H9 (cell line): ENCODE data around the gene ACTL7A. TPM values are rescaled to one million over a fixed set of nuclear protein-coding genes. Genes with fewer than 3 reads are reported as not detected.

Source experiments
- DNase-seq: peaks from one replicate; pipeline ENCODE4 v3.0.0-alpha.2; 2017
- H2AFZ ChIP-seq: one replicate; pipeline ENCODE4 v1.6.1; 2013; ENCODE audit warnings: mild to moderate bottlenecking, low read length, control low read depth, moderate library complexity
- H2AK5ac ChIP-seq: 2 replicates; pipeline ENCODE4 v1.6.1; 2013; ENCODE audit warnings: low read length, control low read depth, mixed read lengths; ENCODE audit not compliant: insufficient read length
- H2BK120ac ChIP-seq: one replicate; pipeline ENCODE4 v1.6.1; 2013; ENCODE audit warnings: low read depth, mild to moderate bottlenecking, low read length, control low read depth, inconsistent platforms; ENCODE audit not compliant: poor library complexity, severe bottlenecking
- H2BK12ac ChIP-seq: 2 replicates; pipeline ENCODE4 v1.6.1; 2013; ENCODE audit warnings: low read length, control low read depth, mixed read lengths, low read depth; ENCODE audit not compliant: insufficient read length
- H2BK15ac ChIP-seq: 2 replicates; pipeline ENCODE4 v1.6.1; 2013; ENCODE audit warnings: low read depth, low read length, control low read depth
- H2BK20ac ChIP-seq: one replicate; pipeline ENCODE4 v1.6.1; 2013; ENCODE audit warnings: low read depth, mild to moderate bottlenecking, low read length, control low read depth, inconsistent platforms; ENCODE audit not compliant: poor library complexity, severe bottlenecking
- H2BK5ac ChIP-seq: 2 replicates; pipeline ENCODE4 v1.6.1; 2013; ENCODE audit warnings: low read length, control low read depth, mixed read lengths; ENCODE audit not compliant: insufficient read length
- H3K14ac ChIP-seq: 2 replicates; pipeline ENCODE4 v1.6.1; 2013; ENCODE audit warnings: low read length, control low read depth; ENCODE audit not compliant: insufficient read depth
- H3K18ac ChIP-seq: 2 replicates; pipeline ENCODE4 v1.6.1; 2013; ENCODE audit warnings: low read depth, mild to moderate bottlenecking, mixed read lengths, low read length, control low read depth; ENCODE audit not compliant: insufficient read length
- H3K23ac ChIP-seq: 2 replicates; pipeline ENCODE4 v1.6.1; 2013; ENCODE audit warnings: low read length, control low read depth, mixed read lengths, low read depth; ENCODE audit not compliant: insufficient read length
- H3K23me2 ChIP-seq: 2 replicates; pipeline ENCODE4 v1.6.1; 2013; ENCODE audit warnings: low read depth, mild to moderate bottlenecking, mixed read lengths, low read length, control low read depth; ENCODE audit not compliant: insufficient read length, poor library complexity, severe bottlenecking
- H3K27ac ChIP-seq: 2 replicates; pipeline ENCODE4 v1.5.1; 2013; ENCODE audit warnings: low read length, control low read depth, mixed read lengths, low read depth; ENCODE audit not compliant: insufficient read length
- H3K27me3 ChIP-seq: 2 replicates; pipeline ENCODE4 v1.6.1; 2013; ENCODE audit warnings: low read length, control low read depth, inconsistent platforms; ENCODE audit not compliant: insufficient read depth
- H3K4ac ChIP-seq: 2 replicates; pipeline ENCODE4 v1.6.1; 2013; ENCODE audit warnings: low read depth, mild to moderate bottlenecking, control low read depth, inconsistent platforms, low read length, moderate library complexity
- H3K4me1 ChIP-seq: 2 replicates; pipeline ENCODE4 v1.6.1; 2013; ENCODE audit warnings: low read length, control low read depth, inconsistent platforms; ENCODE audit not compliant: insufficient read depth
- H3K4me2 ChIP-seq: 2 replicates; pipeline ENCODE4 v1.6.1; 2013; ENCODE audit warnings: low read length, control low read depth, mixed read lengths; ENCODE audit not compliant: insufficient read length, insufficient read depth
- H3K56ac ChIP-seq: 2 replicates; pipeline ENCODE4 v1.6.1; 2013; ENCODE audit warnings: low read depth, mild to moderate bottlenecking, mixed read lengths, low read length, control low read depth; ENCODE audit not compliant: insufficient read length
- H3K79me1 ChIP-seq: 2 replicates; pipeline ENCODE4 v1.6.1; 2013; ENCODE audit warnings: low read depth, mild to moderate bottlenecking, moderate library complexity, low read length, control low read depth, inconsistent platforms; ENCODE audit not compliant: insufficient read depth, poor library complexity, severe bottlenecking
- H3K79me2 ChIP-seq: 2 replicates; pipeline ENCODE4 v1.6.1; 2013; ENCODE audit warnings: low read length, control low read depth, inconsistent platforms; ENCODE audit not compliant: insufficient read depth
- H3K9ac ChIP-seq: 2 replicates; pipeline ENCODE4 v1.6.1; 2013; ENCODE audit warnings: low read length, control low read depth, mixed read lengths; ENCODE audit not compliant: insufficient read length; ENCODE audit errors: extremely low read depth
- H3K9me3 ChIP-seq: one replicate; pipeline ENCODE4 v1.6.1; 2013; ENCODE audit warnings: low read depth, low read length, inconsistent platforms; ENCODE audit not compliant: control insufficient read depth
- H3T11ph ChIP-seq: one replicate; pipeline ENCODE4 v1.6.1; 2013; ENCODE audit warnings: mild to moderate bottlenecking, low read length, control low read depth, inconsistent platforms
- H4K20me1 ChIP-seq: one replicate; pipeline ENCODE4 v1.6.1; 2013; ENCODE audit not compliant: control insufficient read depth, insufficient read length, insufficient read depth
- H4K5ac ChIP-seq: 2 replicates; pipeline ENCODE4 v1.6.1; 2013; ENCODE audit warnings: low read depth, mild to moderate bottlenecking, mixed read lengths, low read length, control low read depth; ENCODE audit not compliant: insufficient read length
- H4K8ac ChIP-seq: replicated peaks from 2 replicates; pipeline ENCODE4 v1.6.1; 2013; ENCODE audit warnings: low read length, control low read depth, mixed read lengths, low read depth; ENCODE audit not compliant: insufficient read length
- H4K91ac ChIP-seq: 2 replicates; pipeline ENCODE4 v1.6.1; 2013; ENCODE audit warnings: low read depth, mild to moderate bottlenecking, moderate library complexity, mixed read lengths, low read length, control low read depth; ENCODE audit not compliant: insufficient read length
- H3K27ac Mint-ChIP-seq, 3 experiments: 2 replicates in 2 of 3; 3 replicates in 1 of 3; pipeline ENCODE4 v1.8.0; 2020 to 2021; ENCODE audit warnings: mixed read lengths in 3 of 3, mild to moderate bottlenecking in 1 of 3, moderate library complexity in 1 of 3
- H3K27me3 Mint-ChIP-seq: 2 replicates; pipeline ENCODE4 v1.8.0; 2021; ENCODE audit warnings: low read depth, mild to moderate bottlenecking, moderate library complexity, mixed read lengths
- H3K36me3 Mint-ChIP-seq, 3 experiments: 2 replicates in 2 of 3; 3 replicates in 1 of 3; pipeline ENCODE4 v1.8.0; 2020 to 2021; ENCODE audit warnings: low read depth in 3 of 3, mixed read lengths in 3 of 3; ENCODE audit not compliant: insufficient read depth in 1 of 3
- H3K4me1 Mint-ChIP-seq, 2 experiments: 2 replicates each; pipeline ENCODE4 v1.8.0; 2020; ENCODE audit warnings: mixed read lengths in 2 of 2
- H3K4me3 Mint-ChIP-seq, 2 experiments: 2 replicates in 1 of 2; 3 replicates in 1 of 2; pipeline ENCODE4 v1.8.0; 2020 to 2021; ENCODE audit warnings: mild to moderate bottlenecking in 2 of 2, mixed read lengths in 2 of 2, moderate library complexity in 1 of 2
- H3K9me3 Mint-ChIP-seq, 2 experiments: 2 replicates in 1 of 2; 3 replicates in 1 of 2; pipeline ENCODE4 v1.8.0; 2020; ENCODE audit warnings: mild to moderate bottlenecking in 2 of 2, mixed read lengths in 2 of 2, moderate library complexity in 1 of 2
- CTCF ChIP-seq: fragments of 200-600 bp; sonication (generic); conservative IDR thresholded peaks from 3 replicates; pipeline ENCODE4 v1.8.0; 2021; ENCODE audit warnings: antibody characterized with exemption, mild to moderate bottlenecking
- WGBS: extraction: QIAGEN DNeasy Blood & Tissue Kit; methylation state at CpG from one replicate; pipeline ENCODE4 v1.1.7; 2013; ENCODE audit warnings: missing lambda C conversion rate, low lambda C conversion rate, mixed read lengths; ENCODE audit not compliant: insufficient read length; ENCODE audit errors: extremely low coverage; 5-methylcytosine and 5-hydroxymethylcytosine counted together
- total RNA-seq: library from RNA; stranded (reverse); gene quantifications from 2 replicates; pipeline ENCODE4 v1.2.1, GENCODE V29; 2021

ACTL7A gene
- total RNA-seq, 1 experiment from 2014 or later = not detected

GRCh38 chr9:108904161-108904560, 42.1 kb downstream of the ACTL7A start:
- no peak overlapping the region for H3K18ac ChIP-seq
- TF ChIP-seq CTCF = no peak
- H2AK5ac ChIP-seq = no peak overlapping the region
- no peak overlapping the region for H2BK120ac ChIP-seq
- Mint-ChIP-seq H3K9me3 (no peaks in the 10 kb centered on the region), H3K27ac (no peak overlapping the region), H3K27me3 (no peaks in the 10 kb centered on the region), H3K4me3 (no peak overlapping the region), H3K36me3 (peaks cover 13 to 75% (median 66%) of the 10 kb centered on the region in 3 experiments; a peak in 6 of 7 replicates), H3K4me1 (no peaks in the 10 kb centered on the region)
- no peak overlapping the region for H2BK5ac ChIP-seq
- no peak overlapping the region for H3K27ac ChIP-seq
- no peak overlapping the region for H4K91ac ChIP-seq
- H2BK12ac ChIP-seq = no peak overlapping the region
- no peaks in the 10 kb centered on the region for H3K79me2 ChIP-seq
- H3K79me1 ChIP-seq = no peaks in the 10 kb centered on the region
- H3K4ac ChIP-seq = no peak overlapping the region
- no peak overlapping the region for H3K4me2 ChIP-seq
- no peak overlapping the region for H3K14ac ChIP-seq
- H4K5ac ChIP-seq = no peak overlapping the region
- H3K9me3 ChIP-seq = no peaks in the 10 kb centered on the region
- H3K23ac ChIP-seq = no peak overlapping the region
- no peak overlapping the region for H3T11ph ChIP-seq
- no peak for DNase-seq
- H3K56ac ChIP-seq = no peak overlapping the region
- H2BK20ac ChIP-seq = no peak overlapping the region
- no peak overlapping the region for H2BK15ac ChIP-seq
- no peak overlapping the region for H2AFZ ChIP-seq
- H3K4me1 ChIP-seq = no peaks in the 10 kb centered on the region
- no peaks in the 10 kb centered on the region for H3K23me2 ChIP-seq
- no peak overlapping the region for H3K9ac ChIP-seq
- WGBS = no CpG with 5 or more reads among the region's 3 CpGs
- no peaks in the 10 kb centered on the region for H4K20me1 ChIP-seq
- H3K27me3 ChIP-seq = no peaks in the 10 kb centered on the region
- H4K8ac ChIP-seq = no peak overlapping the region
